SK-N-SH (cell line): Measurements from ENCODE around the gene C6orf132.

Experiments
- CTCF ChIP-seq: fragments of 200-600 bp; sonication (generic); IDR thresholded peaks from 2 replicates; pipeline ENCODE4 v1.6.1; 2017; ENCODE audit warnings: antibody characterized with exemption, mild to moderate bottlenecking, moderate library complexity
- EZH2phosphoT487 ChIP-seq: fragments of 200-600 bp; sonication (generic); IDR thresholded peaks from 2 replicates; pipeline ENCODE4 v1.6.1; 2017; ENCODE audit warnings: low read depth, mixed run types, mild to moderate bottlenecking, antibody characterized with exemption, moderate library complexity, borderline replicate concordance
- RAD21 ChIP-seq: IDR thresholded peaks from 2 replicates; pipeline ENCODE4 v1.6.1; 2012; ENCODE audit warnings: mild to moderate bottlenecking, low read length
- SIN3A ChIP-seq: IDR thresholded peaks from 2 replicates; pipeline ENCODE4 v1.6.1; 2012; ENCODE audit warnings: low read depth, mild to moderate bottlenecking, low read length, moderate library complexity, borderline replicate concordance
- TAF1 ChIP-seq: IDR thresholded peaks from 2 replicates; pipeline ENCODE4 v1.6.1; 2012; ENCODE audit warnings: low read depth, mild to moderate bottlenecking, low read length, moderate library complexity, borderline replicate concordance
- ZBTB33 ChIP-seq: IDR thresholded peaks from 2 replicates; pipeline ENCODE4 v1.4.0; 2012; ENCODE audit warnings: low read depth, borderline replicate concordance

- TF ChIP-seq EZH2phosphoT487: no peak
- TF ChIP-seq CTCF: no peak
- no peak for TF ChIP-seq ZBTB33
- TF ChIP-seq TAF1: no peak
- TF ChIP-seq SIN3A: no peak
- TF ChIP-seq RAD21: no peak
Measured at GRCh38 chr6:42131531-42131930, 10.9 kb downstream of the C6orf132 start.
